ENCODE measurements around the gene TUFT1. TPM values are rescaled to one million over a fixed set of nuclear protein-coding genes. Genes with fewer than 3 reads are reported as not detected.
A peak's percentile ranks its signal among the peaks of the same experiment; 100 is the strongest.

TUFT1 gene
- total RNA-seq, 1 donor from 2014 or later: 17.3 TPM

DNA sequence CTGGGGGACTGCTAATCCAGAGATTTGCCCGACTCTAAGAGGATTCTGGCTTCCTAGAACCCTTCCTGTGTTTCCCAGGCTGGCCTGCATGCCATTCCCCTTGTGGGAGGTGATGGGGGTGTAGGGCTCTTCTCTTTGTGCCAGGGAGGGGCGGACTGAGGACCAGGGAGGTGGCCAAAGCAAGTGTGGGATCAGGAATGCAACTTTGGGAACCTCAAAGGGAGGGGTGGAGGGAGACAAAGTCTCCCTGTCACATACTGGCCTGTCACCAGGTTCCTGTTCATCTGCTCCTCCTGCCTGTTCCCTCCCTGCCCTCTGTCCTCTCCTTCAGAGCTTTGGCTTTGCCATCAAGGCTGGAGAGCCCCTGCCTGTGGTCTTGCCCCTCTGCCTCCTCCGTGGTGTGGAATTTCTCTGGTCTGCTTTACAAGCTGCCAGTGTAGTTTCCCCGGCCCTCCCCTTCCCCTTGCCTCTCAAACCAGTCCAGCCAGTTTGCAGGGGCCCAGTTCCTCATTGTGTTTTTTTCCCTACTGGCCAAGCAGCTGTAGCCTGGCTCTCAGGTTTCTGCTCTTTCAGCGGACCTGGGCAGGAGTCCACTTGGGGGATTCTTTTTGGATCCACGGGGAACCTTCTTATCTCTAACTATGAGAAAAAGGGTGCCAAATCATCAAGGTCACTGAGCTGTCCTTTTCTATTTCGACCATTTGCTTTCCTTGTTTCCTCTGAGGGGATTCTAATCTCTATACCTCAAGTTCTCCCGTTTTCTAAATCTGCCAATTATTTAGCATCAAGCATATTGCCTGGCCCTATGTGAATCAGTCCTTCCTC lies 27.1 kb upstream of the TUFT1 start:
- H3K27me3 Mint-ChIP-seq (ENCODE audit: low read depth): peaks cover 17% of the 10 kb centered on the region
- no peaks in the 10 kb centered on the region for H3K9me3 Mint-ChIP-seq
- no peaks in the 10 kb centered on the region for H3K36me3 Mint-ChIP-seq
- TF ChIP-seq, protein P1, sequence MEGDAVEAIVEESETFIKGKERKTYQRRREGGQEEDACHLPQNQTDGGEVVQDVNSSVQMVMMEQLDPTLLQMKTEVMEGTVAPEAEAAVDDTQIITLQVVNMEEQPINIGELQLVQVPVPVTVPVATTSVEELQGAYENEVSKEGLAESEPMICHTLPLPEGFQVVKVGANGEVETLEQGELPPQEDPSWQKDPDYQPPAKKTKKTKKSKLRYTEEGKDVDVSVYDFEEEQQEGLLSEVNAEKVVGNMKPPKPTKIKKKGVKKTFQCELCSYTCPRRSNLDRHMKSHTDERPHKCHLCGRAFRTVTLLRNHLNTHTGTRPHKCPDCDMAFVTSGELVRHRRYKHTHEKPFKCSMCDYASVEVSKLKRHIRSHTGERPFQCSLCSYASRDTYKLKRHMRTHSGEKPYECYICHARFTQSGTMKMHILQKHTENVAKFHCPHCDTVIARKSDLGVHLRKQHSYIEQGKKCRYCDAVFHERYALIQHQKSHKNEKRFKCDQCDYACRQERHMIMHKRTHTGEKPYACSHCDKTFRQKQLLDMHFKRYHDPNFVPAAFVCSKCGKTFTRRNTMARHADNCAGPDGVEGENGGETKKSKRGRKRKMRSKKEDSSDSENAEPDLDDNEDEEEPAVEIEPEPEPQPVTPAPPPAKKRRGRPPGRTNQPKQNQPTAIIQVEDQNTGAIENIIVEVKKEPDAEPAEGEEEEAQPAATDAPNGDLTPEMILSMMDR (IDR thresholded peaks at IDR 0.05; ENCODE audit: unreplicated experiment): no peak
- peak overlapping the region; percentile 98 for H3K27ac Mint-ChIP-seq
- peaks cover 45% of the 10 kb centered on the region for H3K4me1 Mint-ChIP-seq
- H3K4me3 Mint-ChIP-seq: peak overlapping the region; percentile 75
- peak; percentile 45 to 75 for DNase-seq (ENCODE audit: low spot score in 2 of 2, unreplicated experiment in 2 of 2)

GRCh38 chr1:151513626-151514121 lies 26.4 kb upstream of the TUFT1 start:
- peak overlapping the region; percentile 75 for H3K4me3 Mint-ChIP-seq
- no peaks in the 10 kb centered on the region for H3K36me3 Mint-ChIP-seq
- peak overlapping the region; percentile 98 for H3K27ac Mint-ChIP-seq
- TF ChIP-seq, protein P1 (IDR thresholded peaks at IDR 0.05; ENCODE audit: unreplicated experiment): no peak
- H3K4me1 Mint-ChIP-seq: peaks cover 45% of the 10 kb centered on the region
- H3K9me3 Mint-ChIP-seq: no peaks in the 10 kb centered on the region
- H3K27me3 Mint-ChIP-seq (ENCODE audit: low read depth): peaks cover 17% of the 10 kb centered on the region
- peak in 1 of 2 experiments; percentile 45 for DNase-seq (ENCODE audit: low spot score in 2 of 2, unreplicated experiment in 2 of 2)

DNA sequence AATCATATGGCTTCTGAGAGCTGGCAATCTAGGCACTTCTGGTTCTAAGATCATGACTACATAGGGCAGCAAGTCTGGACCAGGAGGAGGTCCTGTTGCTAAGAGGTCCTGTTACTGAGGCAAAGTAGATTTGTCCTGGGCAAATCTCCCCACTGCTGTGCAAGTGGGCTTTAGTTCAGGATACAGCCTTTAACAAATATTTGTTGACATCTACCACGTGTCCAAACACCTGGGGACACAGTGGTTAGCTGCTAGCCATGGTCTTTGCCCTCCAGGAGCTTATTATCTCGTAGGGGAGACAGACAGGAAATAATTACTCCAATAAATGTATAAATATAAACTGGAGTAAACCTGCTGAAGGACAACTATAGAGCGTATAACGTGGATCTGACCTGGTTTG lies 25.7 kb upstream of the TUFT1 start:
- peaks cover 17% of the 10 kb centered on the region for H3K27me3 Mint-ChIP-seq (ENCODE audit: low read depth)
- TF ChIP-seq, protein P1 (IDR thresholded peaks at IDR 0.05; ENCODE audit: unreplicated experiment): no peak
- peak overlapping the region; percentile 75 for H3K4me3 Mint-ChIP-seq
- H3K4me1 Mint-ChIP-seq: peaks cover 49% of the 10 kb centered on the region
- H3K36me3 Mint-ChIP-seq: peaks cover 1% of the 10 kb centered on the region
- no peaks in the 10 kb centered on the region for H3K9me3 Mint-ChIP-seq
- no peak for DNase-seq (ENCODE audit: low spot score in 2 of 2, unreplicated experiment in 2 of 2)
- H3K27ac Mint-ChIP-seq: peak overlapping the region; percentile 98

DNA sequence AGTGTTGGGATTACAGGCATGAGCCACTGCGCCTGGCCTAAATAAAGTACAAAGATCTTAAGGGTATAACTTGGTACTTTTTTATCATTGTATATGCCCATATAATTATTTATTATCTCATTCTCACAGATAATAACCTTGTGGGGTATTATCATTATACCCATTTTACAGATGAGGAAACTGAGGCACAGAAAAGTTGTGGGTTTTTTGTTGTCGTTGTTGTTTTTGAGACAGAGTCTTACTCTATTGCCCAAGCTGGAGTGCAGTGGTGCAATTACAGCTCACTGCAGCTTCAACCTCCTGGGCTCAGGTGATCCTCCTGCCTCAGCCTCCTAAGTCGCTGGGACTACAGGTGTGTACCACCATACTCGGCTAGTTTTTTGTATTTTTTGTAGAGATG lies 24.8 kb upstream of the TUFT1 start:
- no peak for DNase-seq (ENCODE audit: low spot score in 2 of 2, unreplicated experiment in 2 of 2)
- H3K4me3 Mint-ChIP-seq: no peak overlapping the region
- peaks cover 3% of the 10 kb centered on the region for H3K36me3 Mint-ChIP-seq
- H3K27ac Mint-ChIP-seq: peak overlapping the region; percentile 98
- H3K27me3 Mint-ChIP-seq (ENCODE audit: low read depth): peaks cover 17% of the 10 kb centered on the region
- H3K9me3 Mint-ChIP-seq: no peaks in the 10 kb centered on the region
- TF ChIP-seq, protein P1 (IDR thresholded peaks at IDR 0.05; ENCODE audit: unreplicated experiment): no peak
- H3K4me1 Mint-ChIP-seq: peaks cover 54% of the 10 kb centered on the region

GRCh38 chr1:151516031-151516511 lies 24.0 kb upstream of the TUFT1 start:
- no peak for DNase-seq (ENCODE audit: low spot score in 2 of 2, unreplicated experiment in 2 of 2)
- H3K9me3 Mint-ChIP-seq: no peaks in the 10 kb centered on the region
- TF ChIP-seq, protein P1 (IDR thresholded peaks at IDR 0.05; ENCODE audit: unreplicated experiment): no peak
- H3K36me3 Mint-ChIP-seq: peaks cover 3% of the 10 kb centered on the region
- H3K4me3 Mint-ChIP-seq: no peak overlapping the region
- peaks cover 55% of the 10 kb centered on the region for H3K4me1 Mint-ChIP-seq
- H3K27ac Mint-ChIP-seq: peak overlapping the region; percentile 98
- peaks cover 17% of the 10 kb centered on the region for H3K27me3 Mint-ChIP-seq (ENCODE audit: low read depth)
